K562 (cell line): ENCODE measurements around the gene TNFSF9. TPM values are rescaled to one million over a fixed set of nuclear protein-coding genes. Genes with fewer than 3 reads are reported as not detected.
A peak's percentile ranks its signal among the peaks of the same experiment; 100 is the strongest.

Experiments
- ATF1 ChIP-seq, 2 experiments: fragments of 450-650 bp in 1 of 2; IDR thresholded peaks; 2 replicates each; pipeline ENCODE4 v1.6.1; 2016; ENCODE audit warnings: missing compliant biosample characterization in 1 of 2, missing genetic modification characterization in 1 of 2
- BRD9 ChIP-seq: fragments of 450-650 bp; IDR thresholded peaks from 2 replicates; pipeline ENCODE4 v1.6.1; 2018; ENCODE audit warnings: low read depth; ENCODE audit not compliant: partially characterized antibody
- CREB1 ChIP-seq, 2 experiments: sonication (generic) in 1 of 2; formaldehyde crosslinking in 1 of 2; IDR thresholded peaks; 2 replicates each; pipeline versions ENCODE4 v1.6.1 to v1.8.0; 2012 to 2022; ENCODE audit warnings: inconsistent platforms in 1 of 2, mild to moderate bottlenecking in 1 of 2, missing genetic modification reagents in 1 of 2, moderate library complexity in 1 of 2
- CREBBP ChIP-seq: IDR thresholded peaks from one replicate; pipeline ENCODE4 v1.6.1; 2012; ENCODE audit warnings: low read depth, mild to moderate bottlenecking, control low read depth, inconsistent platforms, low read length
- CTBP1 ChIP-seq: fragments of 450-650 bp; IDR thresholded peaks from 2 replicates; pipeline ENCODE4 v1.6.1; 2016; ENCODE audit warnings: borderline replicate concordance
- E2F6 ChIP-seq, 2 experiments: IDR thresholded peaks; 2 replicates each; pipeline ENCODE4 v1.6.1; 2011; ENCODE audit warnings: borderline replicate concordance in 1 of 2, control low read depth in 1 of 2, low read depth in 1 of 2, low read length in 1 of 2, mild to moderate bottlenecking in 1 of 2, mixed read lengths in 1 of 2, moderate library complexity in 1 of 2; ENCODE audit not compliant: insufficient read depth in 1 of 2, insufficient read length in 1 of 2, poor library complexity in 1 of 2, severe bottlenecking in 1 of 2; ENCODE audit errors: extremely low read depth in 1 of 2
- IFI16 ChIP-seq: fragments of 250-450 bp; sonication (Bioruptor Pico); IDR thresholded peaks from 2 replicates; pipeline ENCODE4 v2.1.2; 2022; ENCODE audit warnings: mild to moderate bottlenecking, inconsistent platforms
- MNT ChIP-seq, 2 experiments: fragments of 450-650 bp; conservative IDR thresholded peaks; 2 replicates each; pipeline ENCODE4 v1.6.1; 2017; ENCODE audit warnings: mild to moderate bottlenecking in 2 of 2, moderate library complexity in 2 of 2
- NFATC3 ChIP-seq: fragments of 450-650 bp; IDR thresholded peaks from 2 replicates; pipeline ENCODE4 v1.6.1; 2017; ENCODE audit warnings: mild to moderate bottlenecking
- NR1H2 ChIP-seq: sonication (generic); formaldehyde crosslinking; IDR thresholded peaks from 2 replicates; pipeline ENCODE4 v1.4.0; 2020; ENCODE audit warnings: mild to moderate bottlenecking, missing genetic modification reagents
- RFX1 ChIP-seq: fragments of 450-650 bp; IDR thresholded peaks from 2 replicates; pipeline ENCODE4 v1.6.1; 2016; ENCODE audit warnings: mild to moderate bottlenecking, moderate library complexity
- SAP30 ChIP-seq: fragments of 200-600 bp; sonication (generic); IDR thresholded peaks from 2 replicates; pipeline ENCODE4 v1.6.1; 2012; ENCODE audit warnings: borderline replicate concordance, low read depth, mild to moderate bottlenecking, moderate library complexity, low read length, control low read depth, inconsistent platforms; ENCODE audit not compliant: insufficient read depth, poor library complexity, severe bottlenecking
- SP2 ChIP-seq: IDR thresholded peaks from 2 replicates; pipeline ENCODE4 v1.6.1; 2011; ENCODE audit warnings: mild to moderate bottlenecking, low read depth, low read length, moderate library complexity; ENCODE audit not compliant: poor library complexity, severe bottlenecking; ENCODE audit errors: extremely low read depth
- TAF9B ChIP-seq: fragments of 450-650 bp; IDR thresholded peaks from 2 replicates; pipeline ENCODE4 v1.6.1; 2018; ENCODE audit warnings: mild to moderate bottlenecking; ENCODE audit not compliant: partially characterized antibody
- UBTF ChIP-seq, 2 experiments: IDR thresholded peaks; 2 replicates each; pipeline ENCODE4 v1.6.1; 2012; ENCODE audit warnings: improper control_type of control experiment in 2 of 2, low read depth in 2 of 2, low read length in 2 of 2, borderline replicate concordance in 1 of 2
- ZNF263 ChIP-seq: sonication (generic); formaldehyde crosslinking; IDR thresholded peaks from 2 replicates; pipeline ENCODE4 v1.8.0; 2022; ENCODE audit warnings: mild to moderate bottlenecking, missing genetic modification reagents, borderline replicate concordance
- ZNF444 ChIP-seq: fragments of 250-450 bp; sonication (Bioruptor Pico); IDR thresholded peaks from 2 replicates; pipeline ENCODE4 v1.4.0; 2020; ENCODE audit warnings: mild to moderate bottlenecking, moderate library complexity
- ZSCAN29 ChIP-seq: fragments of 450-650 bp; IDR thresholded peaks from 2 replicates; pipeline ENCODE4 v1.6.1; 2017
- polyA plus RNA-seq, 8 experiments: library from polyadenylated mRNA; depleted of rRNA in 4 of 8; stranded (reverse) in 5 of 8; unstranded in 3 of 8; fragments of >200 nt; fragmentation: Nextera tagmentation in 2 of 8; fragmentation: Illumina TruSeq in 1 of 8; extraction: Ambion mirVana in 2 of 8; extraction: Trizol in 1 of 8; gene quantifications; 2 replicates each; pipeline versions ENCODE4 v1.2.1 to v1.2.3, GENCODE V29; 2011 to 2014; ENCODE audit warnings: inconsistent platforms in 1 of 8, missing spikeins in 1 of 8
- total RNA-seq, 7 experiments: library from RNA; depleted of rRNA in 6 of 7; stranded (reverse); fragments of >200 nt in 6 of 7; fragmentation: Illumina TruSeq in 2 of 7; extraction: Trizol in 2 of 7; gene quantifications; 2 replicates each; pipeline versions ENCODE4 v1.2.1 to v1.2.3, GENCODE V29; 2011 to 2021; ENCODE audit warnings: low replicate concordance in 1 of 7
- TF ChIP-seq, protein P1 (sequence below), 3 experiments: fragments of 200-800 bp in 1 of 3; sonication (Bioruptor generic) in 1 of 3; sonication (generic) in 1 of 3; formaldehyde crosslinking in 1 of 3; IDR thresholded peaks; 2 replicates each; pipeline versions ENCODE4 v1.6.1 to v1.8.0; 2016 to 2022; ENCODE audit warnings: mild to moderate bottlenecking in 2 of 3, missing compliant biosample characterization in 2 of 3, missing genetic modification characterization in 2 of 3, missing genetic modification reagents in 1 of 3

Gene TNFSF9
- total and polyA plus RNA-seq, 9 of the 15 experiments (the other 6 are each of a cell fraction or from before 2014, with no cell fraction given): 1.4 to 17.9 (median 6.5) TPM

GRCh38 chr19:6501740-6502648 is 28.8 kb upstream of the TNFSF9 start, which contains the start of gene TUBB4A (continued):
- TF ChIP-seq UBTF (IDR thresholded peaks at IDR 0.05; ENCODE audit: borderline replicate concordance in 1 of 2, low read depth in 2 of 2, low read length in 2 of 2): peak; percentile 43 to 74; a peak in 1 of 4 replicates
- no peak for TF ChIP-seq NR1H2 (CRISPR knock-in tag)
- peak; percentile 91 for TF ChIP-seq ZNF263 (CRISPR knock-in tag)
- TF ChIP-seq BRD9: no peak
- no peak for TF ChIP-seq CREB1 (IDR thresholded peaks at IDR 0.05)
- TF ChIP-seq CREB1 (CRISPR knock-in tag; IDR thresholded peaks at IDR 0.05): peak; percentile 37; the same call in 1 of the 2 replicates
- TF ChIP-seq NFATC3: no peak
- TF ChIP-seq, protein P1, sequence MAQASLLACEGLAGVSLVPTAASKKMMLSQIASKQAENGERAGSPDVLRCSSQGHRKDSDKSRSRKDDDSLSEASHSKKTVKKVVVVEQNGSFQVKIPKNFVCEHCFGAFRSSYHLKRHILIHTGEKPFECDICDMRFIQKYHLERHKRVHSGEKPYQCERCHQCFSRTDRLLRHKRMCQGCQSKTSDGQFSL (CRISPR knock-in tag; IDR thresholded peaks at IDR 0.05): peak; percentile 49
- TF ChIP-seq, protein P1 (tag; IDR thresholded peaks at IDR 0.05): no peak
- TF ChIP-seq RFX1: no peak
- peak in 1 of 2 experiments; percentile 54 for TF ChIP-seq E2F6 (IDR thresholded peaks at IDR 0.05; ENCODE audit: borderline replicate concordance in 1 of 2, extremely low read depth in 1 of 2, insufficient read depth in 1 of 2, insufficient read length in 1 of 2, low read depth in 1 of 2, low read length in 1 of 2, poor library complexity in 1 of 2, severe bottlenecking in 1 of 2)
- TF ChIP-seq CTBP1: peak; percentile 24; the same call in 1 of the 2 replicates
- no peak for TF ChIP-seq IFI16 (CRISPR knock-in tag)
- TF ChIP-seq CREBBP: no peak
- peak in 1 of 2 experiments; percentile 55; a peak in 2 of 4 replicates for TF ChIP-seq MNT (conservative IDR thresholded peaks at IDR 0.05)
- TF ChIP-seq SP2: no peak
- TF ChIP-seq ZSCAN29: no peak
- TF ChIP-seq ATF1 (CRISPR knock-in tag; IDR thresholded peaks at IDR 0.05): no peak
- peak; percentile 47 for TF ChIP-seq ATF1 (tag; IDR thresholded peaks at IDR 0.05)
- TF ChIP-seq TAF9B: no peak
- TF ChIP-seq ZNF444: no peak
- peak; percentile 20 for TF ChIP-seq SAP30
